CD14-positive monocyte (primary cell): ENCODE data around the gene ZNF212. TPM values are rescaled to one million over a fixed set of nuclear protein-coding genes. Genes with fewer than 3 reads are reported as not detected.
A peak's percentile ranks its signal among the peaks of the same experiment; 100 is the strongest.
"Not testable (repeated sequence)": the region's sequence is repeated elsewhere in the genome, so short reads cannot be mapped to it uniquely, and the experiment has no call there.

Experiments used
- DNase-seq, 3 donors: peaks; one replicate each; pipeline ENCODE4 v3.0.0-alpha.2; 2011 to 2022
- H2AFZ ChIP-seq: 2 replicates; pipeline ENCODE4 v1.6.0; 2012; ENCODE audit warnings: mild to moderate bottlenecking, low read depth, low read length, inconsistent platforms; ENCODE audit not compliant: insufficient read depth, poor library complexity, severe bottlenecking
- H3K27ac ChIP-seq, 2 donors: 1 replicate in 1 of 2; 2 replicates in 1 of 2; pipeline ENCODE4 v1.5.1; 2012 to 2013; ENCODE audit warnings: low read length in 2 of 2, control low read depth in 1 of 2, inconsistent platforms in 1 of 2, low read depth in 1 of 2, mild to moderate bottlenecking in 1 of 2
- H3K27me3 ChIP-seq, 2 donors: one replicate each; pipeline versions ENCODE4 v1.6.0 to v1.6.1; 2011 to 2013; ENCODE audit warnings: low read length in 2 of 2; ENCODE audit not compliant: control insufficient read depth in 2 of 2, insufficient read depth in 2 of 2
- H3K36me3 ChIP-seq, 2 donors: replicated peaks in 1 of 2; 1 replicate in 1 of 2; 2 replicates in 1 of 2; pipeline versions ENCODE4 v1.5.1 to v1.6.1; 2012 to 2013; ENCODE audit warnings: low read length in 2 of 2, control low read depth in 1 of 2, inconsistent platforms in 1 of 2, mild to moderate bottlenecking in 1 of 2; ENCODE audit not compliant: insufficient read depth in 2 of 2, control insufficient read depth in 1 of 2
- H3K4me1 ChIP-seq, 2 donors: 1 replicate in 1 of 2; 2 replicates in 1 of 2; pipeline versions ENCODE4 v1.5.1 to v1.6.1; 2012 to 2013; ENCODE audit warnings: low read length in 2 of 2, control low read depth in 1 of 2, inconsistent platforms in 1 of 2, mild to moderate bottlenecking in 1 of 2, moderate library complexity in 1 of 2; ENCODE audit not compliant: insufficient read depth in 2 of 2, control insufficient read depth in 1 of 2
- H3K4me2 ChIP-seq: replicated peaks from 2 replicates; pipeline ENCODE3; 2012; ENCODE audit warnings: low read length, moderate library complexity, mild to moderate bottlenecking; ENCODE audit not compliant: poor library complexity, severe bottlenecking; ENCODE audit errors: extremely low read depth
- H3K4me3 ChIP-seq, 3 experiments: fragments of 200-600 bp in 1 of 3; sonication (generic) in 1 of 3; replicated peaks in 1 of 3; 1 replicate in 2 of 3; 2 replicates in 1 of 3; pipeline ENCODE4 v1.5.1; 2011 to 2013; ENCODE audit warnings: low read length in 3 of 3, mild to moderate bottlenecking in 3 of 3, control low read depth in 2 of 3, low read depth in 2 of 3, inconsistent platforms in 1 of 3, moderate library complexity in 1 of 3
- H3K79me2 ChIP-seq: 2 replicates; pipeline ENCODE4 v1.6.0; 2012; ENCODE audit warnings: mild to moderate bottlenecking, control low read depth, inconsistent platforms, low read length, moderate library complexity; ENCODE audit not compliant: insufficient read depth
- H3K9ac ChIP-seq: 2 replicates; pipeline ENCODE4 v1.6.0; 2017; ENCODE audit warnings: low read length, mild to moderate bottlenecking; ENCODE audit not compliant: insufficient read depth, poor library complexity, severe bottlenecking
- H3K9me3 ChIP-seq, 2 donors: replicated peaks in 1 of 2; 1 replicate in 1 of 2; 2 replicates in 1 of 2; pipeline versions ENCODE4 v1.5.1 to v1.6.1; 2012 to 2013; ENCODE audit warnings: low read length in 2 of 2, control low read depth in 1 of 2; ENCODE audit not compliant: control insufficient read depth in 1 of 2, insufficient read depth in 1 of 2
- H4K20me1 ChIP-seq: 2 replicates; pipeline ENCODE4 v1.6.0; 2012; ENCODE audit warnings: mild to moderate bottlenecking, low read length, control low read depth, moderate library complexity; ENCODE audit not compliant: insufficient read depth
- H3K27ac Mint-ChIP-seq, 7 donors: one replicate each; pipeline ENCODE4 v1.8.0; 2020; ENCODE audit warnings: mild to moderate bottlenecking in 7 of 7, mixed read lengths in 7 of 7, moderate library complexity in 6 of 7, inconsistent platforms in 2 of 7
- H3K27me3 Mint-ChIP-seq, 3 donors: one replicate each; pipeline ENCODE4 v1.8.0; 2021 to 2022; ENCODE audit warnings: low read depth in 3 of 3, mild to moderate bottlenecking in 3 of 3, mixed read lengths in 3 of 3, moderate library complexity in 3 of 3, inconsistent platforms in 1 of 3
- H3K36me3 Mint-ChIP-seq, 2 donors: one replicate each; pipeline ENCODE4 v1.8.0; 2020; ENCODE audit warnings: mixed read lengths in 2 of 2, inconsistent platforms in 1 of 2, mild to moderate bottlenecking in 1 of 2
- H3K4me1 Mint-ChIP-seq: one replicate; pipeline ENCODE4 v1.8.0; 2020; ENCODE audit warnings: mild to moderate bottlenecking, mixed read lengths
- H3K4me3 Mint-ChIP-seq, 2 donors: one replicate each; pipeline ENCODE4 v1.8.0; 2020; ENCODE audit warnings: mild to moderate bottlenecking in 2 of 2, mixed read lengths in 2 of 2, moderate library complexity in 1 of 2
- H3K9me3 Mint-ChIP-seq, 7 donors: one replicate each; pipeline ENCODE4 v1.8.0; 2020 to 2022; ENCODE audit warnings: mixed read lengths in 7 of 7, mild to moderate bottlenecking in 6 of 7, moderate library complexity in 6 of 7, inconsistent platforms in 2 of 7
- CTCF ChIP-seq: fragments of 200-600 bp; IDR thresholded peaks from one replicate; pipeline ENCODE4 v1.8.0; 2022; ENCODE audit warnings: antibody characterized with exemption, mild to moderate bottlenecking
- WGBS: methylation state at CpG from one replicate; pipeline ENCODE4 v1.1.5; 2013; ENCODE audit warnings: missing lambda C conversion rate; ENCODE audit not compliant: insufficient coverage; 5-methylcytosine and 5-hydroxymethylcytosine counted together
- intact Hi-C, 2 donors: fragments of 100-400 bp; cut with micrococcal nuclease; formaldehyde crosslinking; loops; one replicate each; pipeline versions ENCODE4 v1.15.0 to v1.15.1; 2023
- polyA plus RNA-seq, 3 donors: library from polyadenylated mRNA; depleted of rRNA in 1 of 3; unstranded in 2 of 3; stranded (reverse) in 1 of 3; fragments of 300-500 nt in 2 of 3; fragments of >200 nt in 1 of 3; fragmentation: Illumina TruSeq in 2 of 3; gene quantifications; 1 replicate in 2 of 3; 2 replicates in 1 of 3; pipeline ENCODE4 v1.2.3, GENCODE V29; 2012 to 2021

The ZNF212 gene
- polyA plus RNA-seq, 3 donors, result 1.6 to 5.9 (median 2.3) TPM

- H3K4me1 ChIP-seq, result no peaks in the 10 kb centered on the region
- H3K9ac ChIP-seq, result no peak overlapping the region
- no peaks in the 10 kb centered on the region for H3K27me3 ChIP-seq
- peaks cover 0 to 3% of the 10 kb centered on the region in 2 donors for H3K9me3 ChIP-seq
- intact Hi-C loops, result no loop called here
- no peak overlapping the region for H3K4me2 ChIP-seq
- H3K79me2 ChIP-seq, result no peaks in the 10 kb centered on the region
- peaks cover 16 to 20% of the 10 kb centered on the region in 2 donors for H3K36me3 Mint-ChIP-seq
- no peak overlapping the region for H3K27ac ChIP-seq
- no peak overlapping the region for H3K27ac Mint-ChIP-seq
- 69% methylated on average over 6 of the region's 6 CpGs for WGBS
- H3K27me3 Mint-ChIP-seq, result peaks cover 4 to 18% (median 11%) of the 10 kb centered on the region in 3 donors
- no peak overlapping the region for H3K4me3 Mint-ChIP-seq
- DNase-seq, result no peak
- H3K9me3 Mint-ChIP-seq, result peaks cover 0 to 3% (median 0%) of the 10 kb centered on the region in 7 donors
- no peak overlapping the region for H2AFZ ChIP-seq
- H4K20me1 ChIP-seq, result no peaks in the 10 kb centered on the region
- no peak overlapping the region for H3K4me3 ChIP-seq
- H3K36me3 ChIP-seq, result peaks cover 12 to 13% of the 10 kb centered on the region in 2 donors
- TF ChIP-seq CTCF, result no peak
- peaks cover 3% of the 10 kb centered on the region for H3K4me1 Mint-ChIP-seq
These were observed 9.9 kb upstream of the ZNF212 start for GRCh38 chr7:149229526-149229925.

- 82% methylated on average over 2 of the region's 2 CpGs for WGBS
- no peaks in the 10 kb centered on the region for H3K27me3 ChIP-seq
- Mint-ChIP-seq H3K36me3 (no peaks in the 10 kb centered on the region), H3K4me3 (no peak overlapping the region), H3K4me1 (peaks cover 3% of the 10 kb centered on the region), H3K27me3 (peaks cover 4 to 20% (median 11%) of the 10 kb centered on the region in 3 donors), H3K9me3 (peaks cover 0 to 3% (median 0%) of the 10 kb centered on the region in 7 donors), H3K27ac (peak overlapping the region in 1 of 7 donors; percentile 81)
- no peak overlapping the region for H3K4me2 ChIP-seq
- H3K9ac ChIP-seq, result no peak overlapping the region
- no peak overlapping the region for H3K4me3 ChIP-seq
- no peak for DNase-seq
- H3K27ac ChIP-seq, result no peak overlapping the region
- H3K79me2 ChIP-seq, result no peaks in the 10 kb centered on the region
- no peaks in the 10 kb centered on the region for H4K20me1 ChIP-seq
- H2AFZ ChIP-seq, result no peak overlapping the region
- intact Hi-C loops, result no loop called here
- H3K4me1 ChIP-seq, result no peaks in the 10 kb centered on the region
- H3K9me3 ChIP-seq, result no peaks in the 10 kb centered on the region
- H3K36me3 ChIP-seq, result no peaks in the 10 kb centered on the region
- TF ChIP-seq CTCF, result no peak
These were observed 7.1 kb upstream of the ZNF212 start for GRCh38 chr7:149232362-149232761.

- Mint-ChIP-seq H3K27ac (peak overlapping the region in 1 of 7 donors; percentile 69), H3K27me3 (peaks cover 4 to 20% (median 13%) of the 10 kb centered on the region in 3 donors)
- 86% methylated on average over 1 of the region's 7 CpGs for WGBS
- H3K4me1 Mint-ChIP-seq, H3K9me3 Mint-ChIP-seq, H3K36me3 Mint-ChIP-seq, H3K4me1 ChIP-seq, H3K27me3 ChIP-seq, intact Hi-C loops, H3K27ac ChIP-seq, H3K9ac ChIP-seq, H3K4me3 ChIP-seq, H3K4me2 ChIP-seq, H3K4me3 Mint-ChIP-seq, H3K9me3 ChIP-seq, DNase-seq, H3K36me3 ChIP-seq, H4K20me1 ChIP-seq, H3K79me2 ChIP-seq, H2AFZ ChIP-seq: not testable (repeated sequence)
These were observed 5.7 kb upstream of the ZNF212 start for GRCh38 chr7:149233655-149234204.
